HepG2 (cell line): ENCODE results near the gene NBEAL1. TPM values are rescaled to one million over a fixed set of nuclear protein-coding genes. Genes with fewer than 3 reads are reported as not detected.
"Not testable (repeated sequence)": the region's sequence is repeated elsewhere in the genome, so short reads cannot be mapped to it uniquely, and the experiment has no call there.

Experiments
- ATAC-seq: fragments of 200-7000 bp; cut with Tn5 transposase; 3 replicates; pipeline ENCODE4 v1.9.1; 2020; ENCODE audit warnings: mild to moderate bottlenecking, moderate library complexity
- BruUV-seq: library from RNA; stranded (reverse); fragments of 400-500 nt; replicated peaks from 2 replicates; lab custom pipeline; 2021; lab: Mats Ljungman, UMichigan
- CTCF ChIA-PET: fragments of 300-600 bp; formaldehyde crosslinking; extraction: SDS; loops from one replicate; lab custom pipeline; 2021; ENCODE audit warnings: low total read pairs, inconsistent platforms, low intra/inter-chr PET ratio; lab: Yijun Ruan, JAX
- POLR2A ChIA-PET: fragments of 350-600 bp; sonication (Branson Sonifier 250); formaldehyde crosslinking; loops from one replicate; lab custom pipeline; 2020; ENCODE audit warnings: antibody characterized with exemption, inconsistent platforms; lab: Yijun Ruan, JAX
- DNase-seq: peaks from one replicate; pipeline ENCODE4 v3.0.0-alpha.2; 2015; ENCODE audit warnings: low spot score
- FAIRE-seq: peaks from 3 replicates; lab custom pipeline; 2011; peaks lifted over from hg19 to GRCh38; lab: Jason Lieb, UNC
- H2AFZ ChIP-seq: one replicate; pipeline ENCODE4 v1.6.1; 2011; ENCODE audit warnings: low read length, inconsistent platforms
- H3K27ac ChIP-seq: fragments of 300-600 bp; 3 replicates; pipeline ENCODE4 v1.8.0; 2011; ENCODE audit warnings: mixed run types, mild to moderate bottlenecking, mixed read lengths, low read length, inconsistent platforms; ENCODE audit not compliant: insufficient read depth; ENCODE audit errors: extremely low read length
- H3K27me3 ChIP-seq, 2 experiments: fragments of 200-600 bp in 1 of 2; 2 replicates in 1 of 2; 3 replicates in 1 of 2; pipeline versions ENCODE4 v1.6.0 to v1.8.0; 2011; ENCODE audit warnings: low read length in 2 of 2, mild to moderate bottlenecking in 2 of 2, moderate library complexity in 2 of 2, inconsistent platforms in 1 of 2; ENCODE audit not compliant: insufficient read depth in 2 of 2, control insufficient read depth in 1 of 2
- H3K36me3 ChIP-seq, 2 experiments: fragments of 200-600 bp in 1 of 2; replicated peaks in 1 of 2; 2 replicates in 1 of 2; 3 replicates in 1 of 2; pipeline versions ENCODE4 v1.5.1 to v1.8.0; 2011; ENCODE audit warnings: low read length in 2 of 2, inconsistent platforms in 1 of 2; ENCODE audit not compliant: insufficient read depth in 2 of 2, control insufficient read depth in 1 of 2
- H3K4me1 ChIP-seq: 2 replicates; pipeline ENCODE4 v1.5.1; 2012; ENCODE audit warnings: low read length, inconsistent platforms; ENCODE audit not compliant: insufficient read depth
- H3K4me2 ChIP-seq: 2 replicates; pipeline ENCODE4 v1.6.0; 2011; ENCODE audit warnings: low read depth, low read length, inconsistent platforms
- H3K4me3 ChIP-seq, 3 experiments: fragments of 200-600 bp in 1 of 3; sonication (generic), shearing (Covaris generic) in 1 of 3; replicated peaks in 1 of 3; 2 replicates each; pipeline ENCODE4 v1.5.1; 2011 to 2016; ENCODE audit warnings: low read length in 3 of 3, inconsistent platforms in 2 of 3, low read depth in 2 of 3, mild to moderate bottlenecking in 2 of 3, control low read depth in 1 of 3, mixed read lengths in 1 of 3; ENCODE audit not compliant: insufficient read depth in 1 of 3
- H3K79me2 ChIP-seq: one replicate; pipeline ENCODE4 v1.6.1; 2011; ENCODE audit warnings: low read length, inconsistent platforms; ENCODE audit not compliant: insufficient read depth
- H3K9ac ChIP-seq: 2 replicates; pipeline ENCODE4 v1.6.0; 2011; ENCODE audit warnings: mild to moderate bottlenecking, low read depth, low read length, inconsistent platforms; ENCODE audit not compliant: insufficient read depth
- H3K9me3 ChIP-seq: 2 replicates; pipeline ENCODE4 v1.5.1; 2012; ENCODE audit warnings: mild to moderate bottlenecking, low read length
- H4K20me1 ChIP-seq: 2 replicates; pipeline ENCODE4 v1.6.0; 2011; ENCODE audit warnings: inconsistent platforms, mild to moderate bottlenecking, low read length, moderate library complexity; ENCODE audit not compliant: insufficient read depth
- ATF7 ChIP-seq, 2 experiments: fragments of 450-650 bp in 1 of 2; sonication (generic) in 1 of 2; formaldehyde crosslinking in 1 of 2; IDR thresholded peaks; 2 replicates each; pipeline versions ENCODE4 v1.4.0 to v1.6.1; 2016 to 2020; ENCODE audit warnings: antibody characterized with exemption in 1 of 2, mild to moderate bottlenecking in 1 of 2, missing genetic modification reagents in 1 of 2
- CREB1 ChIP-seq, 2 experiments: fragments of 450-650 bp in 1 of 2; IDR thresholded peaks; 2 replicates each; pipeline ENCODE4 v1.6.1; 2016 to 2017; ENCODE audit warnings: control low read depth in 1 of 2, mild to moderate bottlenecking in 1 of 2, missing compliant biosample characterization in 1 of 2, missing genetic modification characterization in 1 of 2
- WGBS: methylation state at CpG from one replicate; pipeline ENCODE4 v1.1.6; 2017; ENCODE audit warnings: low lambda C conversion rate; 5-methylcytosine and 5-hydroxymethylcytosine counted together
- in situ Hi-C: cut with HindIII; loops from 2 replicates; pipeline ENCODE4 v1.10.0; 2017; ENCODE audit warnings: low pct_unique_long_range_greater_than_20kb; ENCODE audit not compliant: extremely low pct_ligation_motif_present
- intact Hi-C: fragments of 100-400 bp; cut with micrococcal nuclease; formaldehyde crosslinking; loops from one replicate; pipeline ENCODE4 v1.10.0; 2022; ENCODE audit not compliant: unreplicated experiment
- polyA plus RNA-seq, 8 experiments: library from polyadenylated mRNA; depleted of rRNA in 3 of 8; stranded (reverse) in 7 of 8; unstranded in 1 of 8; fragments of >200 nt; fragmentation: Illumina TruSeq in 4 of 8; extraction: Trizol in 4 of 8; gene quantifications; 2 replicates each; pipeline versions ENCODE4 v1.2.1 to v1.2.3, GENCODE V29; 2011 to 2016; ENCODE audit warnings: low read depth in 4 of 8, missing spikeins in 1 of 8, mixed read lengths in 1 of 8; ENCODE audit not compliant: insufficient read depth in 1 of 8
- total RNA-seq, 5 experiments: library from RNA; depleted of rRNA; stranded (reverse); fragments of >200 nt; fragmentation: Illumina TruSeq; extraction: Trizol; gene quantifications; 2 replicates each; pipeline ENCODE4 v1.2.3, GENCODE V29; 2016; ENCODE audit warnings: low read depth in 1 of 5

NBEAL1 gene
- total and polyA plus RNA-seq, 2 of the 13 experiments (the other 11 are each of a cell fraction or from before 2014, with no cell fraction given), result 6.4 to 15.7 TPM

GRCh38 chr2:203190547-203190946 is 175.9 kb downstream of the NBEAL1 start:
- H3K4me2 ChIP-seq, intact Hi-C loops, H4K20me1 ChIP-seq, H3K27ac ChIP-seq, DNase-seq, POLR2A ChIA-PET, H3K4me1 ChIP-seq, H3K27me3 ChIP-seq, H3K36me3 ChIP-seq, H3K79me2 ChIP-seq, H2AFZ ChIP-seq, H3K4me3 ChIP-seq, H3K9me3 ChIP-seq, H3K9ac ChIP-seq, in situ Hi-C loops, CTCF ChIA-PET, FAIRE-seq, BruUV-seq, ATAC-seq: not testable (repeated sequence)
- 95% methylated on average over 17 of the region's 17 CpGs for WGBS

- FAIRE-seq; in situ Hi-C loops; H3K4me1 ChIP-seq; H3K9ac ChIP-seq; POLR2A ChIA-PET; H3K79me2 ChIP-seq; H3K9me3 ChIP-seq; intact Hi-C loops; DNase-seq; BruUV-seq; H2AFZ ChIP-seq; H3K4me2 ChIP-seq; H4K20me1 ChIP-seq; H3K27ac ChIP-seq; H3K27me3 ChIP-seq; CTCF ChIA-PET; H3K36me3 ChIP-seq; H3K4me3 ChIP-seq; ATAC-seq; TF ChIP-seq ATF7, CREB1 (CRISPR knock-in tag; IDR thresholded peaks at IDR 0.05): not testable (repeated sequence)
- 95% methylated on average over 6 of the region's 6 CpGs for whole genome bisulfite sequencing
- TF ChIP-seq ATF7 (IDR thresholded peaks at IDR 0.05), result peak; percentile 82
- peak; percentile 73 for TF ChIP-seq CREB1 (IDR thresholded peaks at IDR 0.05)
These were observed 176.4 kb downstream of the NBEAL1 start for GRCh38 chr2:203191026-203191425.
